HG03159 (cell line): ENCODE measurements around the gene ACY1.
"Not testable (repeated sequence)": the region's sequence is repeated elsewhere in the genome, so short reads cannot be mapped to it uniquely, and the experiment has no call there.

ENCODE experiments used
- ATAC-seq: cut with Tn5 transposase; IDR thresholded peaks from one replicate; pipeline ENCODE4 v1.9.1; 2021; ENCODE audit warnings: mild to moderate bottlenecking, moderate library complexity; ENCODE audit not compliant: unreplicated experiment

Gene ACY1

GRCh38 chr3:52023860-52024764 is 40.8 kb downstream of the ACY1 start:
- ATAC-seq, result no peak

GRCh38 chr3:52024765-52025452 is 41.6 kb downstream of the ACY1 start:
- no peak for ATAC-seq

DNA sequence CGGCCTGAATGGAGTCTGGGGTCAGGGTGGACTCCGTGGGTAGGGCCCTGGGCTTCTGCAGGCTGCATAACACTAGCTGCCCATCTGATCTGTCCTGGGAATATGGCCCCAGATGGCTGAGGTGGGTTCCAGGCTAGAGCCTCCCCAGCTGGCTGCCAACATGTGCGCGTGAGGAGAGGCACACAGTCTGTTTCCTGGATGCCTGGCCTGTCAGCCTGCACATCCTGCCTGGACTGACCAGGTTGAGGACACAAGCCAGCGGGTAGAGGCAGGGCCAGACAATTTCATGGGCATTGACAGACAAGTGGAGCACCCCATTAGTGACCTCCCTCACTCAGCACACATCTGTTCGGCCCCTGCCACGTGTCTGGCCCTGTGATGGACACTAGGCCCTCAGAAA is 42.1 kb downstream of the ACY1 start:
- no peak for ATAC-seq

DNA sequence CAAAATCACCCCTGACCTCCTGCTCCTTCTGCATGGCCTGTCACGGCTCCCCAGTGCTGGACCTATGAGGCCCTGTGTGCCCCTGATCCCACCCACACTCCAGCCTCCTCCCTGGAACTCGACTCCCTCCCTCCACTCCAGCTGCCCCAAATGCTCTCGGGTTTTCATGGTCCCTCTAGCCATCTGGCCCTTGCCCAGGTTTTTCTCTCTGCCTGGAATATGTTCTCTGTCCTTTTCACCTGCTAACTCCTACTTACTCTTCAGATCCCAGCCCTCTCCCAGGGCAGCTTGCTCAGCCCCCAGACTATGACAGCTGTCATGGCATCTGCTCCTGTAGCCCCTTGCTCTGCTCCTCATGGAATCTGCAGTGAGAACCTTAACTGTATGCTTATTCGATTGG is 42.7 kb downstream of the ACY1 start:
- ATAC-seq, result no peak

DNA sequence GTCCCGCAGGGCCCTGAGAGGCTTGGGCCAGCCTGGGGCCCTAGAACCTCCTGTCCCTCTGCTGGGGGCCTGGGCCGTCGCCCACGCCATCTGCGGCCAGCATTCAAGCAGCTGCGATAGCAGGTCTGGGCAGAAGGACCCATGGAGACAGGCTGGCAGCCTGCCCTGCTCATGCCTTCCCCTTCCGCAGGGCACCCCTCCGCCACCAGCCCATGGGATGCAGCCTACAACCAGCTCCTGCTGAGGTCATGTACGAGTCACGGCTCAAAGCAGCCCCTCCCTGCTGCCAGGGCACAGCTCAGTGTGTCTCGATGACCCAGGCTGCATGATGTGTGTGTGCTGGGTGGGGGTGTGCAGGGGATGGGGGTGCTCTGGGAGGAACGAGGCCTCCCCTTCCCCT is 45.2 kb downstream of the ACY1 start:
- no peak for ATAC-seq

DNA sequence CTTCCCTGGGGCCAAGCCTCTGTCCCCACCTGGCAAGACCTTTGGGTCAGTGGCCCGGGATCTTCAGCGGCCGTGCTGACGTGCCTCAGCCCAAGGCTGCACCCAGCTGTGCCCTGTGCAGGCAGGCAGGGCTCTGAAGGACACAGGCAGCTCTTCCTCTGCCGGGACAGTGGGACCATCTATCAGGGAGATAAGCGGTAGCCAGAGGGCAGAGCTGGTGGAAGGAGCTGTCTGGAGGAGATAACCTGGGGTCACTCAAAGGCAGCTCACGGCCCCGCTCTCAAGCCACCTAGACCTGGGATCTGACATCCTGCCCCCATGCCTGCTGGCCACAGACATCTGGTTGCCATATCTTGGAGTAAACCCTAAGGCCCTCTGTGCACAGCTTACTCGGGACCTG is 45.7 kb downstream of the ACY1 start:
- no peak for ATAC-seq

GRCh38 chr3:52029535-52029934 is 46.2 kb downstream of the ACY1 start:
- no peak for ATAC-seq

DNA sequence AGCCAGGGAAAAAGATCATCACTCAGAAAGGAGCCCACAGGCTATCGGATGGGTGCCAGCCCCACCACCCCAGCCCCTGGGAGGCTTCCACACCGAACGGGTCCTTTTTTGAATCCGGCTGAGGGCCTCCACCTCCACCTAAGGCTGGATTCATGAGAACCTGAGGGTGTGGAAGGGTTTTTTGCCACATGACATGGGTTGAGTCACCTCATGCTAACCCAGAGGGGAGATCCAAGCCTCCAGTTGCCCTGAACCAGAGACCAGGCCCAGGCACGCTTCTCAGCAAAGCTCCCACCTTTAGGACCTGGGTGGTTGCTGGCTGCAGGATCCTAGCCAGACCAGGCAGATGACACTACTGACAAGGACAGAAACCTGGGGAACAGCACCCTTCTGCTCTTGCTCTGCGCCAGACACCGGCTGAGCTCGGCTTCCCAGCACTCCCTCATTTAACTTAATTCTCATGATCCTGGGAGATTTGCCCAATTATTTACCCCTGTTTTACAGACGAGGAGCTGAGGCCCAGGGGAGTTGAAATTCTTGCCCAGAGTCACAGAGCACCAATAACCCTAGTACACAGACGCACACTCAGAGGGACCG is 47.5 kb downstream of the ACY1 start:
- ATAC-seq, result no peak

GRCh38 chr3:52031896-52032295 is 48.6 kb downstream of the ACY1 start:
- no peak for ATAC-seq

DNA sequence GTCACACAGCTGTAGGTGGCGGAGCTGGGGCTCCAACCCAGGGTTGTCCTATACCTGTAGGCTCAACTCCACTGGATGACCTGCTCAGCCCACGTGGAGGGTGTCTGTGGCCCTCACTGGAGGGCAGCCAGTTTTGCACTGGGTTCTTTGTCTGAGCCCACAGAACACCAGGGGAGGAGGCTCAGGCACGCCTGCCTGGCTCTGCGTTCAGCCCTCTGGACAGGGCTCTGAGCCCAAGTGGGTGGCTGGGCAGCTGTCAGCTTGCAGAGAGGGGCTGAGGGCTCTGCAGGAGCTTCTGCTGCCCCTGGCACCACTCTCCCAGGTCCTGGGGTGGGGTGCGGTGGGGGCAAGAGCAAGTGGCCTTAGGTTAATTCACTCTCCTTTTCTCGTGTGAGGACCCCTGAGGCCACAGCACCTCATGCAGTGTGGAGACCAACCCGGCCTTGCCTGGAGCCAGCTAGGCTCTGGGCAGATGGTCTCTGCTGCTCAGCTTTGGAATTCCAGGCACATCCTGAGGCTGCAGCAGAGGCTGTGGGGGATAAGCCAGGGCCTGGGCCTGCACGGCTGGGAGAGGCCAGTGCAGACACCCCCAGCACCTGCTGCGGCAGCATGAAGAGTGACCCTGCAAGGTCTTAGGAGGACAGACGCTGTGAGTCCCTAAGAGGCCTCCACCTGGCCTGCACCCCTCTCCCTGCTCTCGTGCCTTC is 49.5 kb downstream of the ACY1 start:
- no peak for ATAC-seq

DNA sequence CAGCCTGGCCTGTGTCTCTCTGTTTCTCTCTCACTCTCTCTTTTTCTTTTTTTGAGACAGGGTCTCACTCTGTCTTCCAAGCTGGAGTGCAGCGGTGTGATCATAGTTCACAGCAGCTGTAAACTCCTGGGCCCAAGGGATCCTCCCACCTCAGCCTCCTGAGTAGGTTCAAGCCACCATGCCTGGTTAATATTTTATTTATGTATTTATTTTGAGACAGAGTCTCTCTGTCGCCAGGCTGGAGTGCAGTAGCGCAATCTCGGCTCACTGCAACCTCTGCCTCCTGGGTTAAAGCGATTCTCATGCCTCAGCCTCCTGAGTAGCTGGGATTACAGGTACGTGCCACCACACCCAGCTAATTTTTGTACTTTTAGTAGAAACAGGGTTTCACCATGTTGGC is 50.4 kb downstream of the ACY1 start:
- not testable (repeated sequence) for ATAC-seq

DNA sequence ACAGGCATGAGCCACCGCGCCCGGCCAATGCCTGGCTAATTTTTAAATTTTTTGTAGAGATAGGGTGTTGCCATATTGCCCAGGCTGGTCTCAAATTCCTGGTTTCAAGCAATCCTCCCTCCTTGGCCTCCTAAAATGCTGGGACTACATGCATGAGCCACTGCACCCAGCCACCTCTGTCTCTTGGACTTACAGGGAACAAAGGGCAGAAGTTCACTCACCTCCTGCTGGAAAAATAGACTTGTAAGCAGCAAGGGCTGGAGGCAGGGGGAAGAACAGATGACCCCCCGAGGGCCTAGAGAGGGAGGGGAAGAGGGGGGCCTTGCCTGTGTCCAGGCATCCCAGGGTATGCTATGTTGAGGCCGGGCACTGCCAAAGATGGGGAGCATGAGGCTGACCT is 50.9 kb downstream of the ACY1 start:
- no peak for ATAC-seq

- ATAC-seq, result no peak
Measured at GRCh38 chr3:52034651-52035050, 51.3 kb downstream of the ACY1 start.

DNA sequence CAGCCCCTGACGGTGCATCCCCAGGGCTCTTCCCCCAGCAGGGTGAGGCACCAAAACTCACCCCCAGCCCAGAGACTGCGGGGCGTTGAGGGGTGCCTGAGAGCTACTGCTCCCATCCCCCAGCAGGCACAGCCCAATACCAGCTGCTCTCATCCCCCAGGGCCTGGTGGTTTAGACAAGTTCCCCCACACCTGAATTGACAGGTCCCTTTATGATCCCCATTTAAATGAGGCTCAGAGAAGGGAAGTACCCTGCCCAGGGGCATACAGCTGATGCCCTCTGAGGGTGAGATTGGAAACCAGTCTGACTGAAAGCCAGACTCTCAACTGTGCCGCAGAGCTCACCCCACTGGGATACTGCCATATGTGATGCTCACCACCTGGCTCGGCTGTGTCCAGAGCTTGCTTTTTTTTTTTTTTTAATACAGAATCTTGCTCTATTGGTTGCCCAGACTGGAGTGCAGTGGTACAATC is 52.9 kb downstream of the ACY1 start:
- ATAC-seq, result no peak

GRCh38 chr3:52036829-52037228 is 53.5 kb downstream of the ACY1 start:
- ATAC-seq, result no peak

DNA sequence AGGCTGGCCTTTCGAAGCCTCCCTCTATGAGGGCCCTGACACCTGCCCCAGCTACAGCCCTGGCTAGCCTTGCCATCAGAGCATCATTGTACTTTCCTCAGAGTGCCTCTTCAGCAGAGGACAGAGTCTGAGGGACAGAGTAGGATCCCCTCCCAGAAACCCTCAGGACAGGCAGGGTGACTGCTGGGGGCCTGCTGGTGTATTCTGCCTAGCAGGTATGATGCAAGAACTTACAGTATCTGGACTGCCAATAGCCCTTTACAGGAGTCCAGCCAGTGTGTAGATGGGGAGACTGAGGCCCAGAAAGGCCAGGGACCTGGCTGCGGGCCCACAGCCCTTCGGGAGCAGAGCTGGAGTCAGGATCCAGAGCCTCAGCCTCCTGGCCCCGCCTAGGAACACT is 54.0 kb downstream of the ACY1 start:
- ATAC-seq, result no peak

- no peak for ATAC-seq
Measured at GRCh38 chr3:52038227-52038626, 54.9 kb downstream of the ACY1 start.
